Right hindlimb (tissue), 1 donor: ENCODE measurements around the gene PHF1.

ENCODE experiments used
- DNase-seq: peaks from one replicate; pipeline ENCODE4 v3.0.0-alpha.2; 2018

The PHF1 gene

DNA sequence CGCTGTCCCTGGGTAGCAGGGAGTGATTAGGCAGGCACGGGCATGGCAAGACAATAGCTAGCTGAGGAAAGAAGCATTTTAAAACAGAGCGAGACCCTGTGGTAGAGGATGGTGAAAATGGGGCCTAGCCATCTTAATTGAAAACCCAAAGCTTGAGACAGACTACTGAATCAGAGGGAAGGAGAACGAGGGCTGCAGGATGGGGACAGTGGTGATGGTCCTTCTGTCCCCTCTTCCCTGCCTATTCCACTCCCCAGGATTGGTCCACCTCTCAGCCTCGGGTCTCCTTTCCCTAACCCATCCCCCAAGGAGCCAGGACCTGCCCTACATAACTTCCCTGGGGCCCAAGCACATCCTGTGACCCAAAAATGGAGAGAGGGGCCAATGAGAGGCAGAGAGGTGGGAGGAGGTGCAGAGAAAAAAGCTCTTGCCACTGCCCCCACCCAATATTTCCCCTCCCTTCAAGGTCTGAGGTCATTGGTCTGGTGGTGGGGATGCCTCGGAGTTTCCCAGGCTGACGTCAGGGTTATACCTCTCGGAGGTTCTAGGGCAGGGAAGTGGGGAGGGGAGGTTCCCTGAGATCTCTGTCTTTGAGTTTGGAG is 8.0 kb downstream of the PHF1 start:
- no peak for DNase-seq

DNA sequence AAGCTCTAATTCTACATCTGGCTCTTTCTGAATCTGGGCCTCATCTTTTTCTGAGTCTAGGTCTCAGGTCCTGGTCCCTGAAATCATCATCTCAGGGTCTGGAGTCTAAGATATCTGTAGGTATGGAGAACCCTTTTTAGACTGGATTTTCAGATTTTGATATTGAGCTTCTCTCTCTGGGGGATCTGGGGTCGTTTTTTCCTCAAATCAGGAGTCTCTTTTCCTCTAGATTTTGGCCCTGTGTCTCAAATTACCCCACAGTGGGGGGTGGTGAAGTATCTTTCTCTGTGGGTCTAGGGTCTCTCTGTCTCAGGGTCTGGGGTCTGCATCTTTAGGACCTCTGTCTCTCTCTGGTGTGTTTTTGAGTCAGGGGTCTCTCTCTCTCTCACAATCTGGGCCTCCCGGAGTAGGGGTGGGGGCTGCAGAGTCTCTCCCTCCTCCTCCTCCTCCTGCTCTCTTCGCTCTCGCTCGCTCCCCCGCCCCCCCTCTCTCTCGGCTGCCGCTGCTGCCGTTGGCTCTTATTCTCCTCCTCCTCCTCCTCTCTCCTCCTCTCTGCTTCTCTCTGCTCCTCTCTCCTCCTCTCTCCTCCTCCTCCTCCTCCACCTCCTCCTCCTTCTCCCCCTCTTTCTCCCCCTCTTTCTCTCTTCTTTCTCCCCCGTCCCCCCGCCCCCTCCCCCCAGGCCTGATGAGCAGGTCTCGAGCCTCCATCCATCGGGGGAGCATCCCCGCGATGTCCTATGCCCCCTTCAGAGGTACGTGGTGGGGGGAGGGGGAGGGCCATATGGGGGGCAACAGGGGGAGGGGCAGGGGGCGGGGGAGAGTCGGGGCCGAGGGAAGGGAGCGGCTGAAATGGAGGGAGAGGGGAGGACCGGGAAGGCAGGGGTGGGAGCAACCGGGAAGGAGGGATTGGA is 9.0 kb downstream of the PHF1 start, which contains the start of gene SYNGAP1:
SYNGAP1 (plus strand) TSS at position 486 of the 911 bp plus-strand sequence; CDS start at position 686, 200 bp downstream.
- DNase-seq = peak; percentile 89

DNA sequence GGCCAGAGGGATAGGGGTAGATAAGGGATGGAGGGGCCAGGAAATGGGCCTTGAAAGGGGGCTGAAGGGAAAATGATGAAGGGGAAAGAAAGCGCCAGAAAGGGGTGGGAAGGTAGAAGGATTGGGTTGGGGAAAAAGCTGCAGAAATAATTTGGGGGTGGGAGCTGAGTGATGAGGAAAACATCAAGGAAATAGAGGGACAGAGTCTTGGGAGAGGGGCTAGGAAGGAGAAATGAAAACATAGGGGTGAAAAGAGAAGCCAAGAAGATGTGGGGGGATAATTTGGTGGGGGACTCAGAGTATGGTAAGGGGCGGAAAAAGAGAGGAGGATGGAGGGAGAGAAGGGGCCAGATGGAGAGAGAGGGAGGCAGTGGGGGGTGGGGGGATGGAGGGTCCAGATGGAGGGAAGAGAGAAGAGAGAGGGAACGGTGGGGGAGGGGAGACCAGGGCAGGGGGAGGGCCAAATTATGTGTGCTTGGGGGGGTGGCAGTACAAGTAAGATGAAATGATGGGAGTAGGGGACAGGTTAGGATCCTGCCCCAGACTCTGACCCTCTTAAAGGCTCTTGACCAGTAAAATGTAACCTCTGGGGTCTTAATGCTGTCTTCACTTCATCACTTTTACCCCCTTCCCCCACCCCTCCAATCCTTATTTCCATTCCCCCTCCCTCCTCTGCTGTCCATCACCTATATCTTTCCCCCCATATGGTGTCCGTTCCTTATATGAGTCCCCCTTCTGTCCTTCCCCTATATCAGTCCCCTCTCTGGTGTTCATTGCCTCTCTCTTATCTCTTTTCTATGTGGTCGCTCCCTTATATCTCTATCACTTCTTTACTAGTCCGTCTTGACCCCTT is 9.9 kb downstream of the PHF1 start:
- no peak for DNase-seq

DNA sequence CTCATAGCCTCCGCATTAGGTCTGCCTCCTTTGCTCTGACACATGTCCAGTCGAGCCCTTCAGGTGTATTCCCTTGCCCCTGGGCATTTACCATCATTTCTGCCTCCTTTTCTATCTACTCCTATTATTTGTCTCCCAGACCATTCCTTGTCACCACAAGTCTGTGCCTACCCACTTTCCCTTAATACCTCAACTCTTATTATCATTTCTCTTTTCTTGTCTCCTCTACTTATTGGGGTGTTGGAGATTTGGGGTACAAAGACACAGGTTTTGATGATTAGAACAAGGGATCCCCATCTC is 10.5 kb downstream of the PHF1 start:
- no peak for DNase-seq

DNA sequence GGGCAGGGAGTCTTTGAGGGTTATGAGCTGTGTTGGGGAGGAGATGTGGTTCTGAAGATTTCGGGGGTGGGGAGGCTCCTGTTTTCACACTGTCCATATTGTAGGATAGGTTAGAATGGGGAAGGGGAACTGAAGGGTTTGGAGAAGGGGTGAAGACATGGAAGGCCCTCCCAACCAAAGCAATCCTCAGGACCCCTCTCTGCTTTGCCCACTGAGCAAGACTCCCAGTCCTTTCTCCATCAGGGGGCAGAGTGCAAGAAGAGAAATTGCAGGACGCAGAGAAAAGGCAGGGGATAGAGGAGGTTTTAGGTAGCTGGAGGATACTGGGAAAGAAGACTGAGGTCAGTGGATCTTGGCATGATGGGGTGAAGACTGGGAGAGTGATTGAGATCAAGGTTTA is 13.0 kb downstream of the PHF1 start:
- no peak for DNase-seq

DNA sequence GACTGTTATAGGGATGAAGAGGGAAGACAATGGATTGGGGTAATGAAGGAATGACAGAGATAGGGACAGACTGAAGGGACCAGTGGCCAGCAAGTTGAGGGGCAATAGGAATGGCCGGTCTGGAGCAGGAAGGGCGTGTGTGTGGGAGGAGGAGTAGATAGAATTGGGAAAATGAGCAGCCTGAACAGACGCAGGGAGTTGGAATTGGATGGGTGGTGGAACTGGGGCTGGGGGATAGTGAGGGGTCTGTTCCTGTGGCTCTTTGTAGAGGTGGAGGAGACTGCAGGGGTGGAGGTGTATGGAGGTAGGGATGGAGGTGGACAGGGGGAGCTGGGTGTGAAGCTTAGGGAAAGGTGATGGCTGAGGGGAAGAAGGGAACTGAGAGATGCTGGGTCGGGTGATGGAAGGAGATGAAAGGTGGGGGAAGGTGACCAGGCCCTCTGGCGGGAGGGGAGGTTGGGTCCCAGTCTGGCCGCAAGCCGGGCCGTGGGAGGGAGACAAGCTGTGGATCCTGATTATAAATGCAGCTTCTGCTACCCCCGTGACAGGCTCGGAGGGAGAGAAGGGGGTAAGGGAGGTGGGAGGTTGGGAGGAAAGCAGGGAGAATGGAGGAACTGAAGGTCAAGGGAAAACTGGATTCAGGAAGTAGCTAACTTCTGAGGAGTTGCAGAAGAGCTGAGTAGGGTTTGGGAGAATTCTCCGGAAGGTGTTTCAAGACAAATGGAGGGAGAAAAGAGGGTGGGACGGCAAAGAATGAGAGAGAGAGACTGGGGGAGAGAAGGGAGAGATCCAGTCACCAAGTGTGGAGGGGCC is 14.2 kb downstream of the PHF1 start:
- DNase-seq = peak; percentile 53

DNA sequence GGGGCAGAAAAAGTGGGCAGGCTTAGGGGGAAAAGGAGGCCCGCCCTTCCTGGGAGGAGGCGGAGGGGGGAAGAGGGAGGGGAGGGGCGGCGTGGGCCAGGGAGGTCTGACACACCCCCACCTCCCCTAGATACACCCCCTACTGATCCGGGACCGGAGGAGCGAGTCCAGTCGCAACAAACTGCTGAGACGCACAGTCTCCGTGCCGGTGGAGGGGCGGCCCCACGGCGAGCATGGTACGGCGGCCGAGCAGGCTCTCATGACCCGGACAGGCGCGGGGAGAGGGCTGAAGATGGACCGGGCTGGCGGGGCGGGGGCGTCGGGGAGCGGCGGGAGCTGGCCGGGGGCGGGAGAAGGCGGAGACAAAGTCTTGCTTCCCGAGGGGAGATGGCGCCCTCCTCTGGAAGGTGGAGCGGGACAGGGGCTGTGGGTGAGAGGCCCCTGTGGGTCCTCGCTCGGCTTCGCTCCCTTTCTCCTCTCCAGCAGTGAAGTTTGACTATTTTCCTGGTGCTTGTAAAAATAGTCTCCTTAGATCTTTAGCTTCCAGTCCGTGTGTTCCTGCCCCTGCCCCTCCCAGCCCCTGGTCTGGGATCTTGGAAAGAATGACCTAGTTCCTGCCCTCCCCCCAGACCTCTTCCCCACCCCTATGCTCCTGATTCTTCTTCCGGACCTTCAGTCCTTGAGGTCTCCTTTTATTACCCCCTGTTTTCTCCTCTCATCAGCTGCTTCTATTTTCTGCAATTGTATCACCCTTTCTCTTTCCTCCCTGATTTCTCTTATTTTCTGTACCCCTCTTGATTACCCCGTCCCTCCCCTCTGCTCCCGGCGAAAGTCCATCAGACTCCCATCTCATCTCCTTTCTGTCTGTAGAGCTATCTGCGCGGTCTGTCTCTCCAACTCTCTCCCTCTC is 15.1 kb downstream of the PHF1 start:
- peak; percentile 94 for DNase-seq

DNA sequence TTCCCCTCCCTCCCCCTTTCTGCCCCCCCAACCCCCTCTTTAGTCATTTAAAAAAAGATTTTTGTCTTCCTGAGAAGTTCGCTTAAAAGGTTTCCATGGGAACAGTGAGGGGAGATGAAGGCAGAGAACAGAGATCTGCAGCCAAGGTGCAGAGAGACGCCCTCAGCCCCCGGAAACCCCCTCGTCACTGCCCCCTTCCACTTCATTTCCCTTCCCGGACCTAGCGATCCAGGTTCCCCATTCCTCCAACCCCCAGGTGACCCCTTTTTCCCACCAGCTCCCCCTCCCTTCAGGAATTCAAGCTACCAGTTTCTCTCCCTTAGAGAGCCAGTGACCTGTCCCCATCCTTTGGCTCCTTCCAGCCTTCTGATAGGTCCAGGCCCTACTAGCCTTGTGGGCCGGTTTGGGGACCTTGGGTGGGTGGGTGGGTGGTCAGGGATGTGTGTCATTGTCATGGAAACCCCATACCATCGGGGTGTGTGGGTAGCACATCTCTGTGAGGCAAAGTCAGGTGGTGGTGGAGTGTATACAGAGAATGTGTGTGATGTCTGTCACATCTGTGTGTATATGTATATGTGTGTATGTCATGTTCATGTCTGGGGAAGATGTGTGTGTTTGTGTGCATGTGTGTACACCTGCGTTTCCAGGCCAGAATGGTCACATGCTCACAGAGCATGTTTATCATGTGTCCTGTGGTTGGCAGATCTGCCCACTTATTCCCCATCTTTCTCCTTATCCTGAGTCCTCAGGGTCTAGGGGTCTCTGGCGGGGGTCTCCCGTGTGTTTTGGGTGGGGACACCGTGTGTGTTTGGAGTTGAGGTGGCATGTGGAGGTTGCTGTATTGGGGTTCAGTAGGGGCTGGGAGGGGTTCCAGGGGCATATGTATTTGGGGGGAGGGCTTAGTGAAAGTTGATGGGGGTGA is 16.0 kb downstream of the PHF1 start:
- DNase-seq = no peak

DNA sequence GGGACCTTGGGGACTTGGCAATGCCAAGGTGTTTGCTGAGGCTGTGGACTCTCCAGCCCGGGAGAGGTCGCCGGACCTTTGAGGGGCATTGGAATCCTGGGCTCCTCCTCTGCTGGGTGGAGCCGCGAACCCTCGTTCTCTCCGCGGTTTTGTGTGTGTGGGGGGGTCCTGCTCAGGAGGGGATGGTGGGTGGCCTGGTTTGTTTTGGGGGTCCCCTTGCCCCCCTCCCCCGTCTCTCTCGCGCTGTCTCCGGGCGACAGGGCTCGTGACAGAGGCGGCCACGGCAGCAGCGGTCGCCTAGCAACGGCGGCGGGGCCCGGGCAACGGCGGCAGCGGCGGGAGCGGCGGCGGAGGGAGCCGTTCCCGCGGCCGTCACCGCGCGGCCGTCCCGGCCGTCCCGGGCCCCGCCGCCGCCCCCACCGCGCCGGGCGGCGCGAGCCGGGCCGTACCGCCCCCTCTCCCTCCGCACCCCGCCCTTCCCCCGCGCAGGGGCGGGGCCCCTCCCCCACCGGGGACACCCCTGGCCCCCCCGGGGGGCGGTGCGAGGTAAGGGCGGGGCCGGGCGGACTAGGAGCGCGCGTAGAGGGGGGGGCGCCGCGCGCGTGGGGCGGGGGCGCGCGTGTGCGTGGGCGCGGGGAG is 16.9 kb downstream of the PHF1 start:
- DNase-seq = peak; percentile 55

DNA sequence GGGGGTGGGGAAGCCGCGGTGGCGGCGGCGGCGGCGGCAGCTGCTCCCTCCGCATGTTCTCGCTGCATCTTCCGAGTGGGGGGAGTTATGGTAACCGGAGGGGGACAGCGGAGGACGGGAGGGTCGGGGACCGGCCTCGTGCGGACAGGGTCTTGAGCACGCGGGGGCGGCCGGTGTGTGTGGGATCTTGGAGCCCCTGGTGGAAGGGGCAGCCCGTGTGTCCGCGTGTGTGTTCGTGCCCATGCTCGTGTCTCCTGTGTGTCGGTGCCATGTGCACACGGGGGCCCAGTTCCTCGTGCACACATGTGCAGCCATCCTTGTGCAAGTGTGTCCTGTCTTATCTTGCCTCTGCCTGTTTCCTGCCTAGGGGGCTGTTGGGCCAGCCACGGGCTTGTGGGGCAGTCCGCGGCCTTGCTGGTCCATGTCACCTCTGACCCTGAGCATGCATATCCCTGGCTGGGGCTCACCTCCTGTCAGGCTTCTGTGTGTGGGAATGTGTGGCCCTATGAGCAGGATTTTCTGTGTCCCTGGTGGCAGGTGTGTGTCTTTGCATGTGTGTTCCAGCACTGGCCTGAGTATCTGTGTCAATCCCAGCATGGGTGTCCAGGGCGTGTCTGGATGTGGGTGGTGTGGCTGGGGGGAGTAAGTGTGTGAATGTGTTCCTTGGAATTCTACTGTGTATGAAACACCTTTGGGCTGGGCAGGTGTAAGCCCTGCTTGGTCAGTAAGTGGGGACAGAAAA is 17.6 kb downstream of the PHF1 start:
- peak; percentile 47 for DNase-seq

DNA sequence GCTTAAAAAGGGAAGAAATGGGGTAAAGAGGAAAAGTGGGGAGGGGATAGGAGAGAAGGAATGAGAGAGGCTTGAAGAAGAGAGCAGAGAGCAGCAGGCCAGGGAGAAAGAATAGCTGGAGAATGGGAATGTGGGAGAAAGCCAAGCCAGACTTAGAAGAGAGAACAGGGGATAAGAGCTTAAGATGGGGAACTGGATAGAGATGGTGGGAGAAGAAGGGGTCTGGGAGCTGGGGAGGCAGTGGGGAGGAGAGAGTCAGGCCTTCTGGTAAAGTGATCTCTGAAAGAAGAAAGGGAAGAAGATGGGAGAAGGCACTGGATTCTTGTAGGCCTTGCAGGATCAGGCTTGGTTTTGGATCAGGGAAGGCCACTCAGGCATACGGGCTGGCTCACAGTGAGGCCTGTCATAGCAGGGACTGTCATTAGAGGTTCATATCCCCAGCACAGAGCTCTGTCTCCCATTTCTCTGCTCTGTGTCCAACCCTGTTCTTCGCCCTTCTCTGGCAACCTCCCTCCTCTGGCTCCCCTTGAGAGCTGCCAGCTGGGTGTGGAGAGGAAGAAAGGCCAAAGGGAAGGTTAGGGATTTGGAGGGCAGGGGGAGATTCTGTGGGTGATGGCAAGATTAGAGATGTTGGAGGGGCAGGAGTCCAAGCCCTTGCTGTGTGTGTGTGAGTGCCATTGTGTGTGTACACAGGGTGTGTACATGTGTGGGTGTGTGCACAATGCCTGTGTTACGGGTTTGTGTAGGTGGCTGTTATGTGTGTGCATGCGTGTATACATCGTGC is 18.3 kb downstream of the PHF1 start:
- no peak for DNase-seq

DNA sequence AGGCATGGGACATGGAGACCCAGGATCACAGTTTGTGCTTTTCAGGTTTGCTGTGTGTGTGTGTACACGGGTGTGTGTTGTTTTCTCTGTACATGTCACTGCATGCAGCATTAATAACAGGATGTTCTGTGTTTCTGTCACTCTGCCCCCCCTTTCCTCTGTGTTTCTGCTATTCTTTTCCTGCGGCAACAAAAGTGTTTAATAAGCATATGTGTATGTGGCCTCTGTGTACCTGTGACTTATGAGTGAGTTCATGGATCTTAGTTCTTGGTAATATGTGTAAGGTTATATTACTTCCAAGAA is 18.9 kb downstream of the PHF1 start:
- no peak for DNase-seq

DNA sequence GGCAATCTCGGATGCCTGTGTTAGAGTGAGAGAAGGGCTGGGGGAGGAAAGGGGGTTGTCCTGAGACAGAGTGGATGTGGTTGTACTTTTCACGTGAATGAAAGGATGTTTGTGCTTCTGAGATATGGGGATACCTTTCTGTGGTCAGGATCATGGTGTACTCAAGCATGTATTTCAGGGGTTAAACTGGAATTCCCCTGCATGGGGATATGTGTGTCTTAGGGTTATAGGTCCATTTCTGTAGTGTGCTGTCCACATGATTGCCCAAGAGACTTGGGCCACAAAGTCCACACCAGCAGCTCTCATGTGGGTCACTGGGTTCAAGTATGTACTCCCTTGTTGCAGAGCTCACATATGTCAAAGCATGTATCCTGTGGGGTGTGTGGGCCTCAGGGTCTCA is 19.5 kb downstream of the PHF1 start:
- DNase-seq = no peak

DNA sequence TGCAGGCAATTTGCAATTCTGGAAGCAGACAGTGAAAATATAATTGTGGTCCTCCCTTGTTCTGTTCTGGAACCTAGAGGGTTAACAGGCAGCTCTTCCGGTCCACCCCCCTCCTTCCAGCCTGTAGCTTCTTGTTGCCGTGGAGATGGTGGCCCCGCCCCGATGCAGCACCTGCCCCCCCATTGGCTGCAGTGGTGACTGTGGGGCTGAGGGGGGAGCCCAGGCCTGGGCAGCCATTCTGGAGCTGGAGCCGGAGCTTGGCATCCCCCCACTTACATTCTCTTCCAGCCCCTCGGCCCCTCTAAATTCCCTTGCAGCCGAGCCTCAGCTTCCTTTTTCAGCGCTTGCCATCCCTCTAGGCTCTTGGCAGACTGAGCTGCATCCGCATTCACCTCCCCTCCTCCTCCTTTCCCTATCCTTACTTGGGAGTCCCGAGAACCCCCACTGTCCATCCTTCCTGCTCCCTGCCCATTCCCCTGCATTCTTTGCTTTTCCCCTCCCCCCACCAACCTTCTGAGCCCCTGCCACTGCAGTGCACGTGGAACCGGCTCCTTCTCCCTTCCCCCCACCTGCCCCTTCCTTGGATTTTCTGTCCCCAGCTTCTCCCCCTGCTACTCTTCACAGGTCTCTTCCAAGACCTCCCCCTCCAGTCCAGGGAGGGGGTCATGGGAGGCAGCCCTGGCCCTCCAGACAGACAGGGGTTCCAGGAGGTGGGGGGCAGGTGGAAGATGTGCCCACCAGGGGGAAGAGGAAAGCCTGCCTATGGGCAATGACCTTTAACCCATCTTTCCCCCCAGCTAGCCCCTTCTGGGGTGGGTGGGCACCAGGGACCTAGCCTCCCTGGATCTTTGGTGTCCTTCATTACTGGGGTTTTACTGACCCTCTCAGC is 20.4 kb downstream of the PHF1 start:
- peak; percentile 89 for DNase-seq

DNA sequence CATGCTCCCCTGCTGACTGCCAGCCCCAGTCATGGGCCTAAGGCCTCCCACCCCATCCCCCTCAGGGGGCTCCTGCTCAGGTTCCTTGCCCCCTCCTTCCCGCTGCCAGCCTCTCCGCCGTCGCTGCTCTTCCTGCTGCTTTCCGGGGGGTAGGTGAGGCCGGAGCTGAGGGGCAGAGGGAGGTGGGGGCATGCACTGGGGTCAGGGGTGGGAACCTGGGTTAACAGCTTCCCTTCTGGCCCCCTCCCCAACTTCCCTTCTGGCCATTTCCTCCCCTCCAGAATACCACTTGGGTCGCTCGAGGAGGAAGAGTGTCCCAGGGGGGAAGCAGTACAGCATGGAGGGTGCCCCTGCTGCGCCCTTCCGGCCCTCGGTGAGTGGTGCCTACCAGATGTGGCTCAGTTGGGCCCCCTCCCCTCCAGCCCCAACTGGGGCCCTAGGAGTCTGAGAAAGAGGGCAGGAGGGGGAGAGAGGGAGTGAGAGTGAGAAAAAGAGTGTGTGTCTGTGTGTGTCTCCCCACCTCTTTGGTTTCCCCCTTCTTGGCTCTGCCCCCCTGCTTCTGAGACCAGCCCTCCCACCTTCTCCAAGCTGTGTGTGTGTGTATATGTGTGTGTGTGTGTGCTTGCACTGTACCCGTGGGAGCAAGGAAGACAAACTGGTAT is 21.2 kb downstream of the PHF1 start:
- DNase-seq = no peak

DNA sequence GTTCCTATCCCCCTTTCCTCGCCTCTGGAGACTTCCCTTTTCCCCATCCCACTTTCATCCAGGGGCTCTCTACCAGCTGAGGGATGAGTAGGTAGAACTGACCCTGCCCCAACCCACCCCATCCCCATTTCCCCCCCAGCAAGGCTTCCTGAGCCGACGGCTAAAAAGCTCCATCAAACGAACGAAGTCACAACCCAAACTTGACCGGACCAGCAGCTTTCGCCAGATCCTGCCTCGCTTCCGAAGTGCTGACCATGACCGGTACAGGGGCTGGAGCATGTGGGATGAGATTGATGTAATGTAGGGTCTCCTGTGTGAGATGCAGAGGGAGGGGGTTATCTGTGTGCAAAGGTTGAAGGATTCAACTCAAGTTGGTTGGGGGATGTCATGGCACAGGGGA is 21.7 kb downstream of the PHF1 start:
- no peak for DNase-seq

DNA sequence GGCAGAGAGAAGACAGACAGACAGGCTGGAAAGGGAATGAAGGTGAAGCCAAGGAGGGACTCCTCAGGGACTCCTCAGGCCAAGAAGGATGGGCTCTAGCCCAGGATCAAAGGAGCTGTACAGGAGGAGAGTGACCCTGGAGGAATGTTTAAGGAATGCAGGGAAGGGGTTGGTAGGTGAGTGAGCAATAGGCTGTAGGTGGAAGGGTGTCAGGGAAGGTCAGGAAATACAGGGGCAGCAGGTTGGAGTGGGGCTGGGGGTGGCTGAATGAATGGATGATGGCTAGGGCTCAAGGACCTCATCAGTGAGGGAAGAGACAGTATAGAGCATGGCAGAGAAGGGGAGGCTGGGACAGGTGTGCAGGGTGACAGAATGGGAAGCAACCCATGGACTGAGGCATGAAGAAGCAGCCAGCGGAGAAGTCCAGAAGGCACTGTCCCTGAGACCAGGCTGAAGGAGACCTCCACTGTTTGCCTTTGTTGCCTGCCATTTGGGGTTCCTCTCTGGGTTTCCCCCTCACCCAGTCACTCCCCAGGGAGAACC is 22.3 kb downstream of the PHF1 start:
- no peak for DNase-seq
